ENCODE results near the gene CAPN5.

The CAPN5 gene

DNA sequence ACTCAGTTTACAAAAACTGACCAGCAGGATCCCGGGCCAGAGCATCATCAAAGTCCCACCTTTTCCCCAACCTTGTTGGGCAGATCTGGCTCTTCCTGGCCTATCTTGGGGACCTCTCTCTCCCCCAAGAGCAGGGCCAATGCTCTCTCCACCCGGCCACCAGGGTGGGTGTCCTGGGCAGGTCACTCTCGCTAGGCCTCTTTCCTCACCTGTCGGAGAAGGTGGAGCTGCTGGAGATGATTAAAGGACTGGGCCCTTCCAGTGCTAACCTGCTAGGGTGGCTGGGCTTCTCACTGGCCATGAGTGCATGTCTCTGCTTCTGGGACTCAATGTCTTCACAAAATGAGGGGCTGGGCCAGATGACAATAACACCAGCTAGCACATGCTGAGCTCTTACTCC lies 2.9 kb upstream of the CAPN5 start:
- in situ Hi-C loops (cut with MboI; ENCODE audit: low sequenced_read_pairs), result no loop called here

DNA sequence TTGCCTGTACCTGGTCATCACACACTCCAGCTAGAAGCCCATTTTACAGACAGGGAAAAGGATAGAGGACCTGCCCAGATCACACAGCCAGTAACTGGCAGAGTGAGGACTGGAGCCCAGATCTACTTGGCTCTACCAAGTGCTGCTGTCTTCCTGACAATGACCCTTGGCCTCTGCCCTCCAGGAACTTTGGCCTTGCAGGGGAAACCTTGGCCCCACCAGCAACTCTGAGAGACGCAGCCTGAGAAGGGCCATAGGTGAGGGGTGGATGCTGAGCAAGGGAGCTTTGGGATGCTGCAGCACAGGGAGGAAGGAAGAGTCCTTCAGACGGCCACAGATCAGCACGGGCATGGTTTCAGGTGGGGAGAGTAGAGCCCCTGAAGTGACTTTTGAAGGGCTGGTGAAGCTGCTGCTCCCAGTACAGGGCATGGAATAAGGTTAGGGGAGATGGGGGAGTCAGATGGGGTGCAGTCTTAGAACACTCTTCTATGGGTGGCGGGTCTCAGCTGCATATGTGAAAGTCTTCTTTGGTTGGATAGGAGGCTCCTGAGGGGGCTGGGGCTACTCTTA lies 2.0 kb upstream of the CAPN5 start:
- in situ Hi-C loops (cut with MboI; ENCODE audit: low sequenced_read_pairs), result no loop called here

GRCh38 chr11:77065878-77066228 lies 918 bp upstream of the CAPN5 start:
- in situ Hi-C loops (cut with MboI; ENCODE audit: low sequenced_read_pairs), result no loop called here

GRCh38 chr11:77067861-77068443 lies 1.2 kb downstream of the CAPN5 start:
- in situ Hi-C loops (cut with MboI; ENCODE audit: low sequenced_read_pairs), result no loop called here

DNA sequence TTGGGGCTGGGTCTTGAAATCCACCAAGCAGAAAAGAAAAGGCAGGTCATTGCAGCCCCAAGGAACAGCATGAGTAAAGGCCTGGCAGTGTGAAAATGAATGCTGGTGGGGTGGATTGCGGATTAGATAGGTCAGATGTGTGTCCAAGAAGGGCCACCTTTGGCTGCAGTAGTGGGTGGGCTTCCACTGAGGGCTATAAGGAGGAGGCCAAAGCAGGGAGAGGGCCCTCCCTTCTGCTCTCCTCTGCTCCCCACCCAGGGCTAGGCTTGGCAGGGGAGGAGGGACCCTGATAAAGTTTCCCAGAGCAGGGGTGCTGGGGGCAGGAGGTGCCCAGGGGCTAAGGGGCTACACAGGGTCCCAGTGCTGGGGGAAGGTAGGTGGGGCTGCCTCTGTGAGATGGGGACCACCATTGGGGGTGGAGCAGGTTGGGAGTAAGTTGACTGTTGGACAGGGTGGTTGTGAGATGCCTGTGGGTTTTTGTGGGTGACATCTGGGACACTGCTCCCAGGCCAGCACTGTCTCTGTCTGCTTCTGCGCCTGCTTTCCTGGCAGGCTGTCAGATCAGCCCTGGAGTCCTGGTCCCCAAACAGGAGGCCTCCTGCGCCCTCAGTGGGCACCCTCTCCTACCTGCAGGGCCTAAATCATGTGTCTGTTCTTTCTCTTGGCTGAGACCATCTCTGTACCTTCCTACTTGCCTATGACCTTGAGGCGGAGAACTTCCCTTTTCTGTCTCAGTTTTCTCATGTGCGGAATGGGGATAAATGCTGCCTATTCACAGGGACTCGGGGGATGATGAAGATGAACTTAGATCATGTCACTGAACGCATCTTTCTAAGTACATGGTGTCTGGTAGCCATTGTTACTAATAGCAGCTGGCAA lies 1.9 kb downstream of the CAPN5 start:
- in situ Hi-C loops (cut with MboI; ENCODE audit: low sequenced_read_pairs), result no loop called here

DNA sequence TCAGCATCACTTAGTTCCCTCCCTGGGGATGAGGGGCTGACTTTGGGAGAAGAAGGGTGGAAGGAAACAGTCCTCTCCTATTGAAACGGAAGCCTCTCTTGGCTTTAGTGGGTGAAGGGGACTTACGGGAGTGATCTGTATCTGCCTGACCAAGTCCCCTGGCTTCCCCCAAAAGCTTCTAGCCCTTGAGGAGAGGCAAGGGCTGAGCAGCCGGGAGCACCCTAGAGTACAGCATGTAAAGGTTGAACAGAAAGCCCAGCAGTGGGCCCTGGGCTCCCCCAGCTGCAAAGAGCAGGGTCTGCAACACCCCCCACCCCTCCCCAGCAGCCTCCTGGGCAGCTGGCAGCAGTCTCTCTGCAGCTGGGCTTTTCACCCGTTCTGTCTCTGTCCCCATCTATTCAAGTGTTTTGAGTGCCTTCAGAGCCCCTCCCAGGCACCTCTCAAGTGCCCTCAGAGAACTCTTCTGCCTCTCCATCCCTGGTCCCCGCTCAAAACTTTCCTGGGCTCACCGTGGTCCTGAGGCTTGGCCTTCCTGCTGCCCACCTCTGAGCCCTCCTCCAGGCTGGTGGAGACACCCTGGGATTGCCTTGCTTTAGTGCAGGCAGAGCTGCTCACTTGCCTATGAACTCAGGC lies 2.7 kb downstream of the CAPN5 start:
- in situ Hi-C loops (cut with MboI; ENCODE audit: low sequenced_read_pairs), result no loop called here

- in situ Hi-C loops (cut with MboI; ENCODE audit: low sequenced_read_pairs), result no loop called here
Observed at GRCh38 chr11:77069969-77070582, 3.3 kb downstream of the CAPN5 start.

DNA sequence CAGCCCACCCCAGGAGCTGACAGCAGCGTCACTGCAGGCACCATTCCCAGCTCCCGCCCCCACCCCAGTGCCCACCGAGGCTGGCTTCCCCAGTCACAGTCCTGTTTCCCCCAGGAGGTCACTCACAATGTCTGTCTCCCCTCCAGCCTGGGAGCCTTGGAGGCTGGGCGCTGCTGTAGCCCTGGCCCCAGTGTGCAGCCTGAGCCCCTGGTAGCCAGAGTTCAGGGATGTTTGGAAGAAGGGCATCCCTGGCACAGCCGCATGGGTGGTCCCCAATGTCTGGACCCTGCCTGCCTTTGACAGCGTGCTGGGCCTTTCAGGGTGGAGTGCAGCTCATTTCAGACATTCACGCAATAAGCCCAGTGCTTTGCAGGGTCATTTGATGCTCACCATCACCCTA lies 4.3 kb downstream of the CAPN5 start:
- in situ Hi-C loops (cut with MboI; ENCODE audit: low sequenced_read_pairs), result no loop called here

DNA sequence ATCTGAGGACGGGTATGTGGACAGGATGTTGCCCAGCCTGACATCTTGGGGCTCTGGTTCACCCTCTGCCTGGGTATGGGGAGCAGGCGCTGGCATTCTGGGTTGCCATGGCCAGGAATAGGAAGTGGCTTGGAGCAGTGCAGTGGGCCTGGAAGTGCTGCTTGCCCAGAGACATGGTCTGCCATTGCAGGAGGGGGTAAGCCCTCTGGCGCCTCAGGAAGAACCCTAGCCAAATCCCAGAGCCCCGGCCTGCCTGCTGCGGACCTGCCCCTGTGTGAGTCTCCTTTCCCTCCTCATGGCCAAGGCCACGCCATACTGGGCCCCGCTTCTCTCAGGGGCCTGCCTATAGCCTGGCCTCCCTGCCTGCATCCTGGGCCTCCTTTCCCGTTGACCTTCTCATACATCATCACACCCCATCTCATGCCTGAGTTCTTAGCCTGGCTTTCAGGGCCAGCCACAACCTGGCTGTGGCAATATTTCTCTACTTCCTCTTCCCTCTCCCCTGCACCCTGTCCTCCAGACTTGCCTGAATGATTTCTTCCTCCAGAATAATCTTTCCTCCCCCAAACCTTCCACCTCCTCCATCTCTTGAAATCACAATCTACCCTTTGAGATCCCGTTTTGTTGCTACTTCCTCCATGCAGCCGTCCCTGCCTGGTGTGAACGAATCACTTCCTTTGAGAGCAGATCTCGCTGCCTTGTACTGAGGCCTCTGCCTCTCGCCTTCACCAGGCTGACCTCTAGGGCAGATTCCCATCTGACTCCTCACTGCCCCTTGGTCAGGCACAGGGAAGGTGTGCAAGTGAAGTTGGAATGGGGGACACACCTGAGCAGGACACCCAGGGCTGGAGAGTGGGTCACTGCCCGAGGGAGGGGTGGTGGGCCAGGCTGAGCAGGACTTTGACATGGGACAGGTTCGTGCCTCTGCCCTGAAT lies 5.2 kb downstream of the CAPN5 start:
- in situ Hi-C loops (cut with MboI; ENCODE audit: low sequenced_read_pairs), result no loop called here

DNA sequence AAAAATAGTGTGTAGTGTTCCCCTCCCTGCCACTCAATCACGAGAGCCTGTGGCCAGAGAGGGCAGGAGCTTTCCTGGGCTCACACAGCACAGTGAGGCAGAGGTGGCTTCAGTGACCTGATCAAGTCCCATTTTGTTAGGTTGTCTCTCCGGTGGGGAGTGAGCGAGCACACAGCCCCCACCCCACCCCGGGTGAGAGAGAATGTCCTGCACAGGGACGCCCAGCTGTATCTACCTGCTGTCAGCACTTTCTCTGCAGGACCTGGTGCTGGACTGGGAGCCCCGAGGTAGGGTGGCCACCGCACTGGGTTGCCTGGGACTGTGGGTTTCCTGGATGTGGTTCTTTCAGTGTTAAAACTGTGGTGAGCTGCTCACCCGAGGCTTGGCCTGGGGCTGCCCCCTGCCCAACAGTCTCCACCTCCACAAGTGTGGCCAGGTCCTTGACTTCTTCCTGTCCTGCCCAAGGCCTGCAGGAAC lies 6.1 kb downstream of the CAPN5 start:
- in situ Hi-C loops (cut with MboI; ENCODE audit: low sequenced_read_pairs), result no loop called here

GRCh38 chr11:77073328-77074001 lies 6.7 kb downstream of the CAPN5 start:
- in situ Hi-C loops (cut with MboI; ENCODE audit: low sequenced_read_pairs), result no loop called here

- in situ Hi-C loops (cut with MboI; ENCODE audit: low sequenced_read_pairs), result no loop called here
Observed at GRCh38 chr11:77074205-77074604, 7.4 kb downstream of the CAPN5 start.

- in situ Hi-C loops (cut with MboI; ENCODE audit: low sequenced_read_pairs), result no loop called here
Observed at GRCh38 chr11:77074626-77075221, 8.0 kb downstream of the CAPN5 start.

- in situ Hi-C loops (cut with MboI; ENCODE audit: low sequenced_read_pairs), result no loop called here
Observed at GRCh38 chr11:77075425-77075905, 8.7 kb downstream of the CAPN5 start.

DNA sequence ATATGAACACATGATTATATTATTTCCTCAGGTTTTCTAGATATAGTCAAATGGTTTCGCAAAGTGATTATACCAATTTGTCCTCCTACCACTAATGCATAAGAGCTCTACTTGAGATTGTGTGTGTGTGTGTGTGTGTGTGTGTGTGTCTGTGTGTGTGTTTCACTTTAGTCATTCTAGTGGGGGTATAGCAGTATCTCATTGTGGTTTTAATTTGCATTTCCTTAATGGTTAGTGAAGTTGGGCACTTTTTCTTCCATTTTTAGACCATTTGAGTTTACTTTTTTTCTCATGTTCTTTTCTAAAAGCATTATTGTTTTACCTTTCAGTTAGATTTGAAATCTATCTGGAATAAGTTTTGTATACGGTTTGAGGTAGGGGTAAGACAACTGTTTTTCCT lies 12.9 kb downstream of the CAPN5 start:
- in situ Hi-C loops (cut with MboI; ENCODE audit: low sequenced_read_pairs), result no loop called here

DNA sequence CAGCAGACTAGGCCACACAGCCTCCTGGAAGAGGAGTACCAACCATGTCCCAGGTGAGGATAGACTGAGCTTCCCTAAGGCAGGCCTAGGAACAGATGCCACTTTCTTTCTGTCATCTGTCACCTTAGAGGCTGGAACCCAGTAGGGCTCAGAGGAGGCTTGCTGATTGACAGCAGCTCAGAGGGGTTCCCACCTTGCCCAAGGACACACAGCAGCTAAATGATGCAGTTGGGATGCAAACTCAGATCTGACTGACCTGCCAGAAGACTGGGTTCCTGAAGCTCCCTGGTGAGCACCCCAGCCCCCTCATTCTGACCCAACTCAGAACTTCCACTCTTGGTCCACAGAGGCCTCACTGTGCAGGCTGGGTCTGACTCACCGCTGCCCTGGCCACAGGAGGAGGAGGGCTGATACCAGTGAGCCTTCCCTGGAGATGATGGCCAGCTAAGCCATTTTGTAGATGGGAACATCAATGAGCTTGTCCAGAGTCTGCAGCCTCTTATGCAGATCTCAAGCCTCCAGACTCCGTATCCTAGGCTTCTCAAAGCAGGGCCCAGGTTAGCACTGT lies 14.0 kb downstream of the CAPN5 start:
- in situ Hi-C loops (cut with MboI; ENCODE audit: low sequenced_read_pairs), result no loop called here

DNA sequence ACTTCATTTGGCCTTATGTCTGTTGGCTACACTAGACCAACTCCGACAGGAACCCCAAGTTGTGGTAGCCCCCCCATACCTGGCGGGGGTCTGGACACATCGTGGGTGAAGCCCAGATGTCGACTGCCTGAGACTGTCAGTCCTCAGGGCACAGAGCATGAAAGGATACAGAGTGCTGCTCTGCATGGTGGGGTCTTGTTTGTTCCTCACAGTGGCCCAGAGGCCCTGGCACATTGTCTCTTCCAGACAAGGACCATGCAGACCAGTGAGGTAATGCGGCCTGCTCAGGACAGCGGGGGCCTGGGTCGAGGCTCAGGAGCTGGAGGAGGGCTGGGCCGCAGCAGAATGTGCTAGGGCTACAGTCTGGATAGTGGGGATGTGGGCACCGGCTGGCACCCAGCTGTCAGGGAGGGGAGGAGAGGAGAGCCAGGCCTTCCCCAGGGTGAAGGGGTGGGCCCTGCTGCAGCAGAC lies 14.6 kb downstream of the CAPN5 start:
- in situ Hi-C loops (cut with MboI; ENCODE audit: low sequenced_read_pairs), result no loop called here

DNA sequence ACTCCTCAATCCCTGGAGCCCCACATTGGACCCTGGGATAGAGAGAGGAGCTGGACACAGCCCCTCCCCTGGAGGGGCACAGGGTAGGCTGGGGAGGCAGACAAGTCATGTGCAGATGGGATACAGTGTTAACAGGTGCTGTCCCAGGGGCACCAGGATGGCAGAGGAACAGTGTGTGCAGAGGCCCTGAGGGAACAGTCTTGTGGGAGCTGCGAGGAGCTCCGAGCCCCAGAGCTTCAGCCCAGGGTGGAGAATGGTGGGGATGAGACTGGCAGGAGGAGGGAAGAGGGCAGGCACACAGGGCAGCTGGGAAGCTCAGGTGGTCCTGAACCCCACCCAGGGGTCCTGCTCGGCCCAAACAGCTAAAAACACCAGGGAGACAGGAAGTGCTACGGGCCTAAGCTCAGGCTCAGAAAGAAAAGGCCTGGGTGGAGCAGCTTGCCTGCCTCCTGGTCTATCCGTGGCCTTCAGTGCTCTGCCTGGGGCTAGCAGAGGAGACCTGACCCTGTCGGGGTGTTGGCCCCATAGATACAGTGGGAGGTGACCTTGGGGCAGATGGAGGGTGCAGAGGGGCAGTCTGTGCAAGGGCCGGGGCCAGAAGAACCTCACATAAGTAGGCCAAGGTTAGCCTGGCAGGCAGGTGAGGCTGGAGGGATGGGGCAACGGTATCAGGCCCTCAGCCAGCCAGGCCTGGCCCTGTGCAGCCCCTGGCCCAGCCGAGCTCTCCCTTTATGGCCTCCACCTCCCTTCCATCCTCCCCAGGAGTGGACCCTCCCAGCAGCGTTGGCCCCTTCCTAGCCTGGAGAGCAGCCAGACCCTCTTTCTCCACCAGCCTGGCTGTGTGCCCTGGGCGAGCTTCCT lies 15.4 kb downstream of the CAPN5 start:
- in situ Hi-C loops (cut with MboI; ENCODE audit: low sequenced_read_pairs), result no loop called here
